OCI-LY3 (cell line): Measurements from ENCODE around the gene FAM149B1.

ENCODE experiments used
- EZH2phosphoT487 ChIP-seq: fragments of 200-600 bp; shearing (Covaris generic); IDR thresholded peaks from 2 replicates; pipeline ENCODE4 v1.6.1; 2018; ENCODE audit warnings: antibody characterized with exemption, mixed run types, low read depth
- TF ChIP-seq, protein P1 (sequence below): fragments of 200-600, 300-600 bp; sonication (generic); IDR thresholded peaks from 2 replicates; pipeline ENCODE4 v1.5.1; 2014; ENCODE audit warnings: antibody characterized with exemption, low read length, low read depth

DNA sequence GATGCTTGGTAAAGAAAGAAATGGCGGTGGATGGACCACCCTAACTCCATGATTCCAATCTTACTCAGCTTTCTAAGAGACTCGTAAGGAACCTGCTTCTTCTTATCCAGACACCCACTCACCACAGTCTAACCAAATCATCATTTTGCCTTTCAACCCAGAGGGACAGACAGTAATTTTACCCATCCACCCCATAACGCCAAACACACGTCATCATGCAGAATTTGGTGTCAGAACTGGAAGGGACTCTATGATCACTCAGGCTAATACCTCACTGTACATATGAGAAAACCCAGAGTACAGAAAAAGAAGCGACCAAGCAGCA lies 499 bp upstream of the FAM149B1 start:
- TF ChIP-seq, protein P1, sequence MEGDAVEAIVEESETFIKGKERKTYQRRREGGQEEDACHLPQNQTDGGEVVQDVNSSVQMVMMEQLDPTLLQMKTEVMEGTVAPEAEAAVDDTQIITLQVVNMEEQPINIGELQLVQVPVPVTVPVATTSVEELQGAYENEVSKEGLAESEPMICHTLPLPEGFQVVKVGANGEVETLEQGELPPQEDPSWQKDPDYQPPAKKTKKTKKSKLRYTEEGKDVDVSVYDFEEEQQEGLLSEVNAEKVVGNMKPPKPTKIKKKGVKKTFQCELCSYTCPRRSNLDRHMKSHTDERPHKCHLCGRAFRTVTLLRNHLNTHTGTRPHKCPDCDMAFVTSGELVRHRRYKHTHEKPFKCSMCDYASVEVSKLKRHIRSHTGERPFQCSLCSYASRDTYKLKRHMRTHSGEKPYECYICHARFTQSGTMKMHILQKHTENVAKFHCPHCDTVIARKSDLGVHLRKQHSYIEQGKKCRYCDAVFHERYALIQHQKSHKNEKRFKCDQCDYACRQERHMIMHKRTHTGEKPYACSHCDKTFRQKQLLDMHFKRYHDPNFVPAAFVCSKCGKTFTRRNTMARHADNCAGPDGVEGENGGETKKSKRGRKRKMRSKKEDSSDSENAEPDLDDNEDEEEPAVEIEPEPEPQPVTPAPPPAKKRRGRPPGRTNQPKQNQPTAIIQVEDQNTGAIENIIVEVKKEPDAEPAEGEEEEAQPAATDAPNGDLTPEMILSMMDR = no peak
- TF ChIP-seq EZH2phosphoT487 = no peak
